Neutrophil (primary cell): ENCODE measurements around the gene SMTNL2.

Experiments
- H3K27ac ChIP-seq: fragments of 200-600 bp; sonication (generic); 2 replicates; pipeline ENCODE4 v1.5.1; 2016; ENCODE audit warnings: mild to moderate bottlenecking, moderate library complexity
- H3K27me3 ChIP-seq: fragments of 200-600 bp; sonication (generic); 2 replicates; pipeline ENCODE4 v1.6.0; 2016; ENCODE audit warnings: mild to moderate bottlenecking
- H3K36me3 ChIP-seq: fragments of 200-600 bp; sonication (generic); 2 replicates; pipeline ENCODE4 v1.5.1; 2017
- H3K4me1 ChIP-seq, 2 experiments: fragments of 200-600 bp in 1 of 2; sonication (generic) in 1 of 2; 1 replicate in 1 of 2; 2 replicates in 1 of 2; pipeline versions ENCODE4 v1.5.1 to v1.6.1; 2013 to 2016; ENCODE audit warnings: low read depth in 1 of 2, low read length in 1 of 2, mild to moderate bottlenecking in 1 of 2, moderate library complexity in 1 of 2; ENCODE audit not compliant: control insufficient read depth in 1 of 2, insufficient read depth in 1 of 2
- H3K4me3 ChIP-seq, 2 experiments: fragments of 200-600 bp in 1 of 2; sonication (generic) in 1 of 2; 1 replicate in 1 of 2; 2 replicates in 1 of 2; pipeline ENCODE4 v1.5.1; 2013 to 2016; ENCODE audit warnings: low read depth in 1 of 2, low read length in 1 of 2, mild to moderate bottlenecking in 1 of 2, moderate library complexity in 1 of 2
- H3K9me3 ChIP-seq: fragments of 200-600 bp; sonication (generic); 2 replicates; pipeline ENCODE4 v1.5.1; 2016
- CTCF ChIP-seq: fragments of 200-600 bp; sonication (generic); IDR thresholded peaks from 2 replicates; pipeline ENCODE4 v1.5.1; 2016; ENCODE audit warnings: antibody characterized with exemption

SMTNL2 gene

GRCh38 chr17:4590981-4591453, 6.7 kb downstream of the SMTNL2 start:
- no peak overlapping the region for H3K4me3 ChIP-seq
- H3K36me3 ChIP-seq, result no peaks in the 10 kb centered on the region
- peaks cover 56% of the 10 kb centered on the region for H3K27me3 ChIP-seq
- no peaks in the 10 kb centered on the region for H3K4me1 ChIP-seq
- H3K9me3 ChIP-seq, result no peaks in the 10 kb centered on the region
- no peak overlapping the region for H3K27ac ChIP-seq
- TF ChIP-seq CTCF, result no peak

GRCh38 chr17:4591529-4591928, 7.2 kb downstream of the SMTNL2 start:
- no peaks in the 10 kb centered on the region for H3K9me3 ChIP-seq
- TF ChIP-seq CTCF, result no peak
- no peaks in the 10 kb centered on the region for H3K4me1 ChIP-seq
- no peak overlapping the region for H3K27ac ChIP-seq
- H3K36me3 ChIP-seq, result no peaks in the 10 kb centered on the region
- H3K4me3 ChIP-seq, result no peak overlapping the region
- H3K27me3 ChIP-seq, result peaks cover 51% of the 10 kb centered on the region

GRCh38 chr17:4592240-4593005, 8.1 kb downstream of the SMTNL2 start:
- Histone ChIP-seq H3K27me3 (peaks cover 42% of the 10 kb centered on the region), H3K36me3 (no peaks in the 10 kb centered on the region), H3K27ac (no peak overlapping the region), H3K9me3 (no peaks in the 10 kb centered on the region), H3K4me3 (no peak overlapping the region), H3K4me1 (no peaks in the 10 kb centered on the region)
- no peak for TF ChIP-seq CTCF

- H3K4me1 ChIP-seq, result no peaks in the 10 kb centered on the region
- no peak for TF ChIP-seq CTCF
- H3K36me3 ChIP-seq, result no peaks in the 10 kb centered on the region
- no peaks in the 10 kb centered on the region for H3K9me3 ChIP-seq
- H3K4me3 ChIP-seq, result no peak overlapping the region
- no peak overlapping the region for H3K27ac ChIP-seq
- peaks cover 36% of the 10 kb centered on the region for H3K27me3 ChIP-seq
These were observed 8.7 kb downstream of the SMTNL2 start for GRCh38 chr17:4593021-4593421.

GRCh38 chr17:4594406-4594805, 10.1 kb downstream of the SMTNL2 start:
- Histone ChIP-seq H3K4me1 (no peaks in the 10 kb centered on the region), H3K27me3 (peaks cover 27% of the 10 kb centered on the region), H3K9me3 (no peaks in the 10 kb centered on the region), H3K36me3 (no peaks in the 10 kb centered on the region), H3K4me3 (no peak overlapping the region), H3K27ac (no peak overlapping the region)
- TF ChIP-seq CTCF, result no peak
